Prostate gland (tissue), 2 donors: Measurements from ENCODE around the gene THBS4. TPM values are rescaled to one million over a fixed set of nuclear protein-coding genes. Genes with fewer than 3 reads are reported as not detected.

Experiments used
- DNase-seq: peaks from one replicate; pipeline ENCODE4 v3.0.0-alpha.2; 2019; ENCODE audit warnings: low spot score
- H3K27ac ChIP-seq, 2 donors: fragments of 200-600 bp; sonication (generic); 2 replicates each; pipeline ENCODE4 v1.5.1; 2017 to 2019
- H3K27me3 ChIP-seq: fragments of 200-600 bp; sonication (generic); replicated peaks from 2 replicates; pipeline ENCODE4 v1.5.1; 2019; ENCODE audit not compliant: insufficient read depth
- H3K36me3 ChIP-seq, 2 donors: fragments of 200-600 bp; sonication (generic); 1 replicate in 1 of 2; 2 replicates in 1 of 2; pipeline versions ENCODE4 v1.5.1 to v1.8.1; 2017 to 2019
- H3K4me1 ChIP-seq: fragments of 200-600 bp; sonication (generic); replicated peaks from 2 replicates; pipeline ENCODE4 v1.5.1; 2019
- H3K4me3 ChIP-seq, 2 donors: fragments of 200-600 bp; sonication (generic); 2 replicates each; pipeline ENCODE4 v1.5.1; 2017 to 2019
- H3K9me3 ChIP-seq: fragments of 200-600 bp; sonication (generic); 2 replicates; pipeline ENCODE4 v1.5.1; 2017
- POLR2A ChIP-seq: fragments of 450-650 bp; IDR thresholded peaks from one replicate; pipeline ENCODE4 v1.6.1; 2016; ENCODE audit warnings: antibody characterized with exemption, mild to moderate bottlenecking
- POLR2AphosphoS5 ChIP-seq: sonication (generic); formaldehyde crosslinking; IDR thresholded peaks from one replicate; pipeline ENCODE4 v1.6.1; 2017; ENCODE audit warnings: antibody characterized with exemption
- WGBS: methylation state at CpG from one replicate; pipeline ENCODE4 v1.1.5; 2018; 5-methylcytosine and 5-hydroxymethylcytosine counted together
- intact Hi-C: fragments of 100-400 bp; cut with DNase I; formaldehyde crosslinking; loops from one replicate; pipeline ENCODE4 v1.14.2; 2022
- total RNA-seq, 2 donors: library from RNA; depleted of rRNA; stranded (reverse); fragments of >200 nt; gene quantifications; one replicate each; pipeline ENCODE4 v1.1.0, GENCODE V29; 2016
- TF ChIP-seq, protein P1 (sequence below), 4 experiments: fragments of 200-600 bp in 2 of 4; fragments of 450-650 bp in 2 of 4; sonication (generic) in 2 of 4; IDR thresholded peaks; 1 replicate in 3 of 4; 2 replicates in 1 of 4; pipeline ENCODE4 v1.5.1; 2016 to 2019; ENCODE audit warnings: antibody characterized with exemption in 4 of 4, mild to moderate bottlenecking in 2 of 4, moderate library complexity in 2 of 4

THBS4 gene
- total RNA-seq, 2 donors from 2014 or later: 3.9 to 21.5 TPM

DNA sequence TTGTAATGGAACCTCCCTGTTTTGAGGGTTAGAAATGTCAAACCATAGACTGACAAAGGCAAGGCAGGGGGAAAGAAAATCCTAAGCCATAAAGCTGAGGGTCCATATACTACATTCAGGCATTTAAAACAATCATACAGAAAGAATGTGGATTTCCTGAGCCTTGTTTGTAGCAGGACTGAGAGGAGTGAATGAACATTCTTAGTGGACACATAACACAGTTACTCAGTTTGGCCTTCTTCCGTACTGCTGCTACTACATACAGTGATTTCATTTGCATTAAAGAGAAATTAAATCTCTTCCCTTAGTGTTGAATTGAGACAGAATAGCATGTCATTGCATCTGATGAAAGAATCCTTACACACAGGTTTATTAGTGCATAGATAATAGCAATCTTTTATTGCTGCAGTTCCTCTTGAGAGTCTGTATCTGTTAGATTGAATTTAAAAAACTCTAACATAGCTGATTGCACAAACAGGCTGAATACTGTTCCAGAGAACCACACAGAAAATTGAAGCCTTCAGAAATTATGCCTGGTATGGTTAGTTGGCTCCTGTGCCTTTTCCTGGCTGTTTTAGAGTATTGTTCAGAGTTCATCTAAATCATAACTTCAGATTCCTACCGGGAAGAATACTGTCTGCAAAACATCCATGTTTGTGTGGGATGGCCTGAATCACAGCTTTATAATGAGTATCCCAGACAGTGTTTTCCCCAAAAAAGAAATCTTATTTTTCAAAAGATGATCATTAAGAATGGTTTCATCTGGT is 42.1 kb upstream of the THBS4 start:
- H3K4me3 ChIP-seq: no peak overlapping the region
- TF ChIP-seq POLR2AphosphoS5: no peak
- TF ChIP-seq, protein P1, sequence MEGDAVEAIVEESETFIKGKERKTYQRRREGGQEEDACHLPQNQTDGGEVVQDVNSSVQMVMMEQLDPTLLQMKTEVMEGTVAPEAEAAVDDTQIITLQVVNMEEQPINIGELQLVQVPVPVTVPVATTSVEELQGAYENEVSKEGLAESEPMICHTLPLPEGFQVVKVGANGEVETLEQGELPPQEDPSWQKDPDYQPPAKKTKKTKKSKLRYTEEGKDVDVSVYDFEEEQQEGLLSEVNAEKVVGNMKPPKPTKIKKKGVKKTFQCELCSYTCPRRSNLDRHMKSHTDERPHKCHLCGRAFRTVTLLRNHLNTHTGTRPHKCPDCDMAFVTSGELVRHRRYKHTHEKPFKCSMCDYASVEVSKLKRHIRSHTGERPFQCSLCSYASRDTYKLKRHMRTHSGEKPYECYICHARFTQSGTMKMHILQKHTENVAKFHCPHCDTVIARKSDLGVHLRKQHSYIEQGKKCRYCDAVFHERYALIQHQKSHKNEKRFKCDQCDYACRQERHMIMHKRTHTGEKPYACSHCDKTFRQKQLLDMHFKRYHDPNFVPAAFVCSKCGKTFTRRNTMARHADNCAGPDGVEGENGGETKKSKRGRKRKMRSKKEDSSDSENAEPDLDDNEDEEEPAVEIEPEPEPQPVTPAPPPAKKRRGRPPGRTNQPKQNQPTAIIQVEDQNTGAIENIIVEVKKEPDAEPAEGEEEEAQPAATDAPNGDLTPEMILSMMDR (IDR thresholded peaks at IDR 0.05): no peak
- TF ChIP-seq POLR2A: no peak
- no peaks in the 10 kb centered on the region for H3K36me3 ChIP-seq
- no peak for DNase-seq
- no peaks in the 10 kb centered on the region for H3K9me3 ChIP-seq
- intact Hi-C loops: no loop called here
- no peaks in the 10 kb centered on the region for H3K27me3 ChIP-seq
- peaks cover 7% of the 10 kb centered on the region for H3K4me1 ChIP-seq
- no peak overlapping the region for H3K27ac ChIP-seq
- WGBS: 88% methylated on average over 2 of the region's 2 CpGs

DNA sequence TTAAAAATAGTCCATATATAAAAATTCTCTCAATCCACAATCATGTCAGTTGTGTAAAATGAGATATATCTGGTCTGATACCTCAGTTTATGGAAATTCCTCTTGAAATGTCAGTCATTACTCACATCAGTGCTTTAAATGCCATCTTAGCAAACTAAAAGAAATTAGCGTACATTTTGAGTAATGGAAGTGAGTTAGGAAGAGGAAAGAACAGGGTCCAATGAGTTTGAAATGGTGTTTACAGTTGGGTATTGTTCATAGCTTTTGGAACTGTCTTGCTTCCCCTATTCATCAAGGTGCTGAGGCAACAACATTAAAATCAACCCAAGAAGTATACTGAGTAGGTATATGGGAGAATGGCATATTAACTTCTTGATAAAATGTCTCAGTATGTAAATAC is 35.4 kb upstream of the THBS4 start:
- H3K4me1 ChIP-seq: no peaks in the 10 kb centered on the region
- H3K4me3 ChIP-seq: no peak overlapping the region
- no peaks in the 10 kb centered on the region for H3K36me3 ChIP-seq
- TF ChIP-seq POLR2A (no peak), POLR2AphosphoS5 (no peak)
- TF ChIP-seq, protein P1 (IDR thresholded peaks at IDR 0.05): no peak
- intact Hi-C loops: no loop called here
- DNase-seq: no peak
- 100% methylated on average over 1 of the region's 1 CpG for WGBS
- H3K9me3 ChIP-seq: no peaks in the 10 kb centered on the region
- H3K27ac ChIP-seq: no peak overlapping the region
- H3K27me3 ChIP-seq: no peaks in the 10 kb centered on the region

DNA sequence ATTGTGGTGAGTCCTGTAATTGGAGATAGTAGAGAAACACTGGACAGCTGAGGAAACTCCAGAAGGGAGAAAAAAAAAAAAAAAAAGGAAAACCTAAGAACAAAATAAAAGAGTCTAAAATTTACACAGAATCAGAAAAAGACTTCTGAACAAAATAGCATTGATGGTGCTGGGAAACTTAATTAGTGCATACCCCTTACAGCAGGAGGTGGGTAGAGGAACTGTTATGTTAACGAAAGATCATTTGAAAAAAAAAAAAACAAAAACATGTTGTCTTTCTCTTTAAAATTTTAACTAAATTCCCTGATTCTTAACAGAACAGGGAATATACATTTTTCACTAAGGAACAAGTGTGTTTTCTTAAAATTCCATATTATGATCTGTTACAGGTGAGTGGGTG is 32.5 kb upstream of the THBS4 start:
- H3K27me3 ChIP-seq: no peaks in the 10 kb centered on the region
- H3K36me3 ChIP-seq: no peaks in the 10 kb centered on the region
- intact Hi-C loops: no loop called here
- H3K4me1 ChIP-seq: no peaks in the 10 kb centered on the region
- H3K27ac ChIP-seq: no peak overlapping the region
- no peak for TF ChIP-seq POLR2A
- no peak for TF ChIP-seq POLR2AphosphoS5
- TF ChIP-seq, protein P1 (IDR thresholded peaks at IDR 0.05): no peak
- no peak for DNase-seq
- no peak overlapping the region for H3K4me3 ChIP-seq
- no peaks in the 10 kb centered on the region for H3K9me3 ChIP-seq
- WGBS: 97% methylated on average over 1 of the region's 1 CpG

DNA sequence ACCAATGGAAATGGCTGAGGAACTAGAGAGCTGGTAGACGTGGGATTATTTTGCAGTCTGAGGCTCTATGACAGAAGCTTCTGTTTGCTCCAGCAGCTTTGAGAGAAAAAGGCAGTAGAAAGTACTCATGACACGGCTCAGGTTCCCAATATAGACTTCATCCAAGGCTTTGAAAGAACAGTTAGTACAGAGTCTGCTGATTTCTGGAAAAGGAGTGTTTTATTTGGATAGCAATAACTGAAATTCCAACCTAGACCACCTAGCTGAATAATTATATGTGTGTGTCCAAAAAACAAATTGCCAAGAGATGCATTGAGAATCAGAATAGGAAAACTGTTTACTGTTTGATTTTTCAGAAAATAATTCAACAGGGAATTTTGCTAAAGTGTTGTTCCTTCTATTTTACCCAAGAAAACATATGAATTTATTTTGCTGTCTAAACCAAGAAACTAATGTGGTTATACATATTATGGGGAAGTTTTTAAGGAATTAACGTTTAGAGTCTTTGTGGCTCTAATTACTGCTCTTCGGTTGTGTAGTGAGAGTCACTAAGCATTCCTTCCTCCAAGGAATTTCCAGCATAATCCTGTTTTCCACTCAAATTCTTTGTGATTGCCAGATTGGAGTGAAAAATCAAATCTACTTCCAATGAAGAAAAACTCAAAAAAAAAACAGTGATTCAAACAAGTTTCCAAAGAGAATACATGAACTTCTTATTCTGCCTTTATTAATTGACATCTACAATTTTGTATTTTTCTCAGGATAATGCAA is 26.0 kb upstream of the THBS4 start:
- Histone ChIP-seq H3K9me3 (no peaks in the 10 kb centered on the region), H3K27me3 (no peaks in the 10 kb centered on the region), H3K27ac (no peak overlapping the region), H3K36me3 (no peaks in the 10 kb centered on the region), H3K4me3 (no peak overlapping the region), H3K4me1 (no peaks in the 10 kb centered on the region)
- WGBS: 48% methylated on average over 4 of the region's 4 CpGs
- TF ChIP-seq, protein P1 (IDR thresholded peaks at IDR 0.05): no peak
- TF ChIP-seq POLR2A (no peak), POLR2AphosphoS5 (no peak)
- intact Hi-C loops: no loop called here
- no peak for DNase-seq
